NCI-H146 (cell line): ENCODE results near the gene BTBD9.

Experiments used
- DNase-seq: peaks from one replicate; lab custom pipeline; 2025; lab: John Stamatoyannopoulos, UW

The BTBD9 gene

GRCh38 chr6:38284802-38285394, 354.8 kb downstream of the BTBD9 start:
- no peak for DNase-seq

DNA sequence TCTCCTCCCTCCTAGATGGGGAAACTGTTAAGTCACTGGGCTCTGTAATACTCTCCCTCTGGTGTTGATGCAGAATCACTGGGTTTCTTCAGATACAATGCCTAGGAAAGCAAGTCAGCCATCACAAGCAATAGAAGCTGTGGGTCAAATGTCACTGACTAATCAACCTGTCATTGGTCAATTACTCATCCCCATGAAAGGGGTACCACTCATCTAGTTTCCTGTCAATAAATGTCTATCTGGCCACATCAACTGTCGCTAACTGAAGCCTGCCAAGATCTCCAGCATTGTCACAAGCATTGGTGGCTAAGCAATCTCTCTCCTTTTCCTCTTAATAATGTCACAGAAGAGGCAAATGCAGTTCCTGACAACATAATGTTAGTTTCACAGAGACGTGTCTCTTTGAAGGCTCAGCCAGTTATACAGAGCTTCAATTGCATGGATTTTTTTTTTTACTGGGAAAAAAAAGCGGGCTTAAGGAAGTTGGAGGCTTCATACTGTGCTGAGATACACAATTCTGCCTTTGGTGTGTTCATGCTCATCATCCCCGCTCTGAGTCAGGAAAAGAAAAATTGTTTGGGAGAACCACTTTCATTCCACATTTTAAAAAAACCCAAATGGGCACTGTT, 355.9 kb downstream of the BTBD9 start:
- DNase-seq, result no peak

DNA sequence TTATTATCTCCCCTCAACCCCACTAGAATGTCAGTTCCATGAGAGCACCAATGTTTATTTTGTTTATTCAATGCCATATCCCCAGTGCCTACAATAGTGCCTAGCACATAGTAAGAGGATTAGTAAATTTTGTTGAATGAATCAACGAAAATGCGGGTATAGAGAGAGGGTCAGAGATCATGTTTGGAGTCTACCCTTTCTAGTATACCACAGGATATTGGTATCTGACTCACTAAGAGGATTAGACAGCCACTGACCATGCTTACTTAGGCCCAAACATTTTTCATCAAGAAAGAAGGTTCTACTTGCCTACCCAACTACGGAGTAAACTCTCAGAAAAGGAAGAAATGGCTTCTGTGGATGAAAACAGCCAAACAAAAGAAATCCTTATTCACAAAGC, 356.8 kb downstream of the BTBD9 start:
- no peak for DNase-seq

GRCh38 chr6:38281126-38281525, 358.6 kb downstream of the BTBD9 start:
- DNase-seq, result no peak

DNA sequence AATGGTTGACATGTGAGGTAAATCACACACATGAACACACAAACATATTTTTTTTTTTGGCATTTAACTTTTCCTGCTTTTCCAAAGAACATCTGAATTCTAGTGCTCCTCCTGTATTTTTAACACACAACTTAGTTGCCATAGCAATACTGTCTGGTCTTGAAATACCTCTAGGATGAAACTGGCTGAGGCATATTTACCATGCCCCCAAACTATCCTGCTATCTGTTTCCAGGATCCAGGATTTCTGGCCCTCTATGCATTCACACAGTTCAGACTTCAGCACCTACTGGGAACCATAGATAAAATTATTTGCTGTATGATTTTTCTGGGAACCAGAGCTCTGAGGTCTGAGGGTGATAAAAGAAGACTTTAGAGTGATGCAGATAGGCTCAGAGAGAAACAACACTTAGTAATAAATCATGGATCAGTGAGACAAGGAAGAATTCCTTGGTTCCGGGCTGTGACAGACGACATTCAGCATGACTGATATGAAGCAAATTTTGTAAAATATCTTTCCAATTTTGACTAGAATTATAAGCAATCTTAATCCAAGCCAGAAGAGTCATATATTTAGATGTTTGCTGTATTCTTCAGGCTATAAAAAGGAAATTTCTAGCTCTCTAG, 359.7 kb downstream of the BTBD9 start:
- no peak for DNase-seq

DNA sequence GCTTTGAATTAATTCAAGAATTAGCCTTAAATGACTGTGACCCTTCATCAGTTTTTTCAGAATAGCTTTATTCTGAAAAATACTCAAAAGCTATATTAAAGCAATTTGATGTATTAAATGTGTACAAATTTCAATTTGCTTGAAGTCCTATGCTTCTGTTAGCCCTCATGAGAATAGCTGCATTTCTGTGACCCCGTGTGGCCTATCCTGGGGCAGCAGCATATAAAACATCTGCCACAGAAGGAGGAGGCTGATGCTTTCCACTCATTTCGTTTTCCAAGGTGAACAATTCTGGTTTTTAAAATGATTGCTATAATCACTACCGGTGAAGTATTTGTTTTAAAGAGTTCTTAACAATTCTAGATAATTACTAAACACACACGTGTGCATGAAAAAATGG, 360.3 kb downstream of the BTBD9 start:
- no peak for DNase-seq

- no peak for DNase-seq
Observed at GRCh38 chr6:38273325-38273724, 366.4 kb downstream of the BTBD9 start.

GRCh38 chr6:38272222-38272621, 367.5 kb downstream of the BTBD9 start:
- no peak for DNase-seq

- DNase-seq, result no peak
Observed at GRCh38 chr6:38271081-38271480, 368.6 kb downstream of the BTBD9 start.

DNA sequence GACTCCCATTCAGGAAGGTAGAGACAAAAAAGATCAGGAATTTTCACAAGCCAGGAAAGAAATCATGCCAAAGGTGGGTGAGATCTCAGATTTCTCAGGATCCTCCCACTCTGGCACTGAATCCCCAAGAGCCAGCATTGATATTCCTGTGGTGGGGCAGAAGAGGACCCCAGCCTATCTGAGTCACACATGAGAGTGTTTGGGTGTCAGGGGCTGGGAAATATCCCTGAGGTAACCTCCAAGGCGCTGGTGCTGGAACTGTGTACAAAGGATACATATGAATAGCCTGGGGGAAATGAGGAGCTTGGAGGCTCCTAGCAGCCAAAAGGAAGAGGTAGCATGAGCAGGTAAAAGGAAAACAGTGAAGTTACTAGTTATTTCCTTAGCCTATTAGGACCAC, 369.4 kb downstream of the BTBD9 start:
- no peak for DNase-seq

GRCh38 chr6:38269461-38270172, 370.1 kb downstream of the BTBD9 start:
- no peak for DNase-seq

- DNase-seq, result no peak
Observed at GRCh38 chr6:38268342-38268741, 371.4 kb downstream of the BTBD9 start.

GRCh38 chr6:38266921-38267354, 372.8 kb downstream of the BTBD9 start:
- DNase-seq, result no peak

- no peak for DNase-seq
Observed at GRCh38 chr6:38264605-38265004, 375.1 kb downstream of the BTBD9 start.

- DNase-seq, result no peak
Observed at GRCh38 chr6:38262609-38263008, 377.1 kb downstream of the BTBD9 start.

- no peak for DNase-seq
Observed at GRCh38 chr6:38262026-38262425, 377.7 kb downstream of the BTBD9 start.

- DNase-seq, result no peak
Observed at GRCh38 chr6:38261626-38262025, 378.1 kb downstream of the BTBD9 start.

DNA sequence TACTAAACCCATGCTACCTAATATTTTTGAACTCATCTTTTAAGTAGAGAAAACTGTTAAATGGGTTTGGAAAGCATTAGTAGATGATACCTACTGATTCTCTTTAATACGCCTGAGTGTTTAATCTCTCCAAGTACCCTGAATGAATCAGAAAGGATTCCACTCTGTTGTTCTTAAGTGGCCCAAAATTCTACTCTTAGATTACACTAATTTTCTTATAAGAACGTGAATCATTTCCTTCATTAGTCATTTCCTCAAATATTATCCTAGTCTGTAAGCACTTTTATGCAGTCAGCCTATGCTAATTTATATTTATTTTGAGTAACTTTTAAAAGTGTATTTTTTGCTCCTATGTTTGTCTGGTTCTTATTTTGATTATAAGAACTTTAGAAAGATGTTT, 380.0 kb downstream of the BTBD9 start:
- no peak for DNase-seq

GRCh38 chr6:38248500-38249234, 391.1 kb downstream of the BTBD9 start:
- no peak for DNase-seq

- no peak for DNase-seq
Observed at GRCh38 chr6:38245295-38245694, 394.4 kb downstream of the BTBD9 start.

DNA sequence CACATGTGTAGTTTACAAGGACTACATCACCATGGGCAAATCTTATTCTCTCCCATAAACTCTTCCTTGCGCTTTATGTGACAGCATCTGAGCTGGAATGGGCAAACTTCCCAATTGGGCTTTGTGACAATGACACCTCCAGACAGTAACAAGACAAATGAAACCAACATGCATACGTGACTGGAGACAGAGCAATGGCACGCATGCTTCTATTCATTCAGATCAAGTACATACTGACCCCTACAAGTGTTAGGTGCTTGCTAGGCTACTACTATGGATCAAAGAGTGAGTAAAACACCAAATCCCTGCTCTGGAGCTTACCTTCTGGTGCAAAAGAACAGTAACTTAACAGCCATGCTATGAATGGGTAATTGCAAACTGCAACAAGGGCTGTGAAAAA, 394.9 kb downstream of the BTBD9 start:
- no peak for DNase-seq

- DNase-seq, result no peak
Observed at GRCh38 chr6:38241200-38241871, 398.4 kb downstream of the BTBD9 start.
